Trophoblast cell (in vitro differentiated cells and primary cell): ENCODE measurements around the gene XRCC4.
A peak's percentile ranks its signal among the peaks of the same experiment; 100 is the strongest.

Experiments
- DNase-seq, 2 donors: peaks; one replicate each; pipeline ENCODE4 v3.0.0-alpha.2; 2016
- H2AFZ ChIP-seq: 2 replicates; pipeline ENCODE4 v1.6.1; 2013; ENCODE audit warnings: low read length, moderate library complexity, mild to moderate bottlenecking; ENCODE audit not compliant: insufficient read depth, poor library complexity
- H2AK5ac ChIP-seq: 2 replicates; pipeline ENCODE4 v1.6.1; 2013; ENCODE audit warnings: mild to moderate bottlenecking, low read length
- H2BK120ac ChIP-seq: 2 replicates; pipeline ENCODE4 v1.6.1; 2013; ENCODE audit warnings: low read length, mild to moderate bottlenecking, moderate library complexity; ENCODE audit not compliant: insufficient read depth, poor library complexity
- H2BK12ac ChIP-seq: 2 replicates; pipeline ENCODE4 v1.6.1; 2013; ENCODE audit warnings: mild to moderate bottlenecking, low read length, moderate library complexity
- H2BK5ac ChIP-seq: 2 replicates; pipeline ENCODE4 v1.6.1; 2013; ENCODE audit warnings: low read length, low read depth, moderate library complexity, mild to moderate bottlenecking; ENCODE audit not compliant: poor library complexity
- H3K14ac ChIP-seq: 2 replicates; pipeline ENCODE4 v1.6.1; 2013; ENCODE audit warnings: mild to moderate bottlenecking, low read length
- H3K18ac ChIP-seq: 2 replicates; pipeline ENCODE4 v1.6.1; 2013; ENCODE audit warnings: mild to moderate bottlenecking, low read length
- H3K23ac ChIP-seq: 2 replicates; pipeline ENCODE4 v1.6.1; 2013; ENCODE audit warnings: low read length
- H3K27ac ChIP-seq: 2 replicates; pipeline ENCODE4 v1.5.1; 2013; ENCODE audit warnings: low read depth, mild to moderate bottlenecking, inconsistent platforms, low read length, moderate library complexity
- H3K27me3 ChIP-seq: 2 replicates; pipeline ENCODE4 v1.6.1; 2013; ENCODE audit warnings: inconsistent platforms, mild to moderate bottlenecking, low read length, moderate library complexity; ENCODE audit not compliant: insufficient read depth
- H3K36me3 ChIP-seq, 2 experiments: 1 replicate in 1 of 2; 2 replicates in 1 of 2; pipeline ENCODE4 v1.6.1; 2013; ENCODE audit warnings: low read length in 2 of 2, mild to moderate bottlenecking in 2 of 2, moderate library complexity in 1 of 2; ENCODE audit not compliant: insufficient read depth in 2 of 2, control insufficient read depth in 1 of 2
- H3K4ac ChIP-seq: 2 replicates; pipeline ENCODE4 v1.6.1; 2013; ENCODE audit warnings: low read depth, mild to moderate bottlenecking, low read length, moderate library complexity
- H3K4me1 ChIP-seq, 2 experiments: 1 replicate in 1 of 2; 2 replicates in 1 of 2; pipeline ENCODE4 v1.6.1; 2013; ENCODE audit warnings: low read length in 2 of 2, mild to moderate bottlenecking in 2 of 2, moderate library complexity in 1 of 2; ENCODE audit not compliant: insufficient read depth in 2 of 2, control insufficient read depth in 1 of 2
- H3K4me2 ChIP-seq: 2 replicates; pipeline ENCODE4 v1.6.1; 2013; ENCODE audit warnings: inconsistent platforms, mild to moderate bottlenecking, low read length, moderate library complexity
- H3K4me3 ChIP-seq: 2 replicates; pipeline ENCODE4 v1.5.1; 2013; ENCODE audit warnings: mild to moderate bottlenecking, low read depth, low read length, inconsistent platforms
- H3K79me1 ChIP-seq: one replicate; pipeline ENCODE4 v1.6.1; 2013; ENCODE audit warnings: low read length
- H3K79me2 ChIP-seq: 2 replicates; pipeline ENCODE4 v1.6.1; 2013; ENCODE audit warnings: low read length, mild to moderate bottlenecking; ENCODE audit not compliant: control insufficient read depth, insufficient read depth, poor library complexity
- H3K9ac ChIP-seq: 2 replicates; pipeline ENCODE4 v1.6.1; 2013; ENCODE audit warnings: mild to moderate bottlenecking, low read length
- H3K9me3 ChIP-seq: 2 replicates; pipeline ENCODE4 v1.6.1; 2013; ENCODE audit warnings: low read depth, mild to moderate bottlenecking, control low read depth, inconsistent platforms, low read length; ENCODE audit not compliant: insufficient read depth
- H4K12ac ChIP-seq: 2 replicates; pipeline ENCODE4 v1.6.1; 2013; ENCODE audit warnings: low read depth, mild to moderate bottlenecking, low read length, moderate library complexity
- H4K8ac ChIP-seq: 2 replicates; pipeline ENCODE4 v1.6.1; 2013; ENCODE audit warnings: low read depth, mild to moderate bottlenecking, low read length, moderate library complexity
- H4K91ac ChIP-seq: one replicate; pipeline ENCODE4 v1.6.1; 2013; ENCODE audit warnings: low read depth, mild to moderate bottlenecking, low read length, moderate library complexity
- WGBS: extraction: QIAGEN DNeasy Blood & Tissue Kit; methylation state at CpG from one replicate; pipeline ENCODE4 v1.1.7; 2013; ENCODE audit warnings: missing lambda C conversion rate; ENCODE audit not compliant: insufficient read length, insufficient coverage; ENCODE audit errors: extremely low coverage; 5-methylcytosine and 5-hydroxymethylcytosine counted together

XRCC4 gene

DNA sequence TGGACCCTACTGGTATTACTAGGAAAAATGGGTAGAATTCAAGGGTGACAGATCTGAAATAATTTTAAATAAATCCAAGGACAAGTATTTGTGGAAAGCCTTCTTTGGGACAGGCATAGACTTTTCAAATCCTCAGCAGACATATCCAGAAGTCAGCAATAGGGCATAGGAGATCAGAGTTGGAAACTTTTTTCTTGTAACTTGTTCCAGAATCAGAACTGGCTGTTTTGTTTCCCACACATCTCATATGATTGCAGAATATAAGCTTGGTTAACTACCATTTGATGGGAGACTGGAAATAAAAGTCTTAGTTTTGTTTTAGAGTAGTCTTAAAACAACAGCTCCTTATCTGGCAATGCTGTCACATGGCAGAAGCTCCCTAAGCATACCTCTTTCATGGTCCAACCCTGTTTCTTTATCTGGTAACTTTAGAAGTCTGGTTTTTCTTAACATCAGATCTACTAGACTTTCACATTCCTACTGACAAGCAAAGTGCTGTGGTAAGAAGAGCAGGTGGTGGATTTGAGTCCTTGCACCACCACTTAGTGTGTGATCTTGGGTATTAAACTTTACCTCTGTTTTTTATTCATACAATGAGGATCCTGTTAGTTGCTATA lies 25.1 kb downstream of the XRCC4 start:
- Histone ChIP-seq H3K4me3 (no peak overlapping the region), H4K12ac (no peak overlapping the region), H3K27me3 (no peaks in the 10 kb centered on the region), H2AFZ (no peak overlapping the region), H2BK5ac (no peak overlapping the region), H3K23ac (no peak overlapping the region), H3K9me3 (no peaks in the 10 kb centered on the region), H2BK120ac (no peak overlapping the region), H2BK12ac (no peak overlapping the region), H3K79me2 (no peaks in the 10 kb centered on the region), H3K4me2 (no peak overlapping the region), H3K18ac (no peak overlapping the region), H4K91ac (no peak overlapping the region), H3K4ac (no peak overlapping the region), H3K14ac (no peak overlapping the region), H3K36me3 (no peaks in the 10 kb centered on the region), H2AK5ac (no peak overlapping the region), H3K4me1 (no peaks in the 10 kb centered on the region), H4K8ac (no peak overlapping the region), H3K9ac (no peak overlapping the region), H3K79me1 (no peaks in the 10 kb centered on the region), H3K27ac (peak overlapping the region; percentile 76)
- DNase-seq = peak; percentile 12 to 60

DNA sequence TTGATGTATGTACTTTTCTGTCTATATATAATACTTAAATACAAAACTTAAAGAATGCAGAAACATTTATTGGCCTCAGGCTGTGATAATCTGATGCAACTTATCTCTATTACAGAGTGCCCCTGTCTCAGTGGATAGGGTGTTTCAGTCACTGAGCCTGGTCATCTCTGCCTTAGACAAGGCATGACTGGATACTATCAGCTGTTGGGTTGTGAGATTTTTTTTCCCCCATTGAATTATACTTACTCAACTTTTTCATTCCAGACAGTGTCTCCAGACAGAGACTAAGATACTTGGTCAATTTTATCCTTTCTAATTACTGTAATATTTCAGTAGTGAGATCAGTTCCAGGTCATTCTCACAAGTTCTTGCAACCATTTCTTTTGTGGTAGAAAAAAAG lies 26.7 kb downstream of the XRCC4 start:
- H3K27ac ChIP-seq = no peak overlapping the region
- H3K9ac ChIP-seq = no peak overlapping the region
- H3K36me3 ChIP-seq = no peaks in the 10 kb centered on the region
- H2BK12ac ChIP-seq = no peak overlapping the region
- no peak overlapping the region for H4K12ac ChIP-seq
- no peak overlapping the region for H3K4me2 ChIP-seq
- H3K23ac ChIP-seq = no peak overlapping the region
- no peak overlapping the region for H4K8ac ChIP-seq
- H3K18ac ChIP-seq = no peak overlapping the region
- H2AFZ ChIP-seq = no peak overlapping the region
- no peaks in the 10 kb centered on the region for H3K4me1 ChIP-seq
- DNase-seq = no peak
- H4K91ac ChIP-seq = no peak overlapping the region
- H3K4ac ChIP-seq = no peak overlapping the region
- H3K9me3 ChIP-seq = no peaks in the 10 kb centered on the region
- H3K4me3 ChIP-seq = no peak overlapping the region
- no peaks in the 10 kb centered on the region for H3K79me2 ChIP-seq
- H3K79me1 ChIP-seq = no peaks in the 10 kb centered on the region
- H3K14ac ChIP-seq = no peak overlapping the region
- no peak overlapping the region for H2AK5ac ChIP-seq
- no peak overlapping the region for H2BK120ac ChIP-seq
- no peak overlapping the region for H2BK5ac ChIP-seq
- H3K27me3 ChIP-seq = no peaks in the 10 kb centered on the region

DNA sequence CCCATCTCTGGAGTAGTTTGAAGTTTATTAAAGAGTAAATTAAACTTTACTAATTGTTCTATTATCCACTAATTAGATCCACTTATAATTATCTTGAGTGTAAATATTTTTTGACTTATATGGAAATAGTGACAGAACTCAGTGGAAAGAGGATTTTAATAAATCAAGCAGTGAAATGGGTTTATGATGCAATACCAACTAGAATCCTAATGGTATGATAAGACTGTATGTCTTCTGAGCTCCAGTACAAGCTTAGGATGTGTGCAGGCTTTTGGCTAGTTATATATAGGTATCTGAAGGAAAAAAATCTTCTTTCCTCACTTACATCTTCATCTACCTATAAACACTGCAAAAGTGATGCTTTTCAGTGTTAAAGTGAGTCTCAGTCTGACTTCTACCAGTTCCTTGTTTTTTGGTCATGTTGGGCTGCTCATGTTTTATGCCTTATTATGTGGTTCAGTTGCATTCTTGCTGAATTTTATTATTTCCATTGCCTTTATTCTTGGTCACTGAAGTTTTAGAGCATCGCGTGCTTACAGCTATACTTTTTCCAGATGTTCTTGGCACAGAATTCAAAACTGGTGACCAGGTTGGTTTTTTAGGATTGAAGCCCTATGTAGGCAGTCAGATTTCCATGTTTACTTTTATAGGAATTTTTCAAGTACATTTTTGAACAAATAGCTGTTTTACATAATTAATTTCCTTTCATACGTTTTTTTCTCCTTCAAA lies 30.5 kb downstream of the XRCC4 start:
- H2BK5ac ChIP-seq = no peak overlapping the region
- no CpG with 5 or more reads among the region's 3 CpGs for WGBS
- no peak overlapping the region for H2BK12ac ChIP-seq
- no peaks in the 10 kb centered on the region for H3K4me1 ChIP-seq
- no peak overlapping the region for H3K14ac ChIP-seq
- DNase-seq = no peak
- H3K4me3 ChIP-seq = no peak overlapping the region
- H2AFZ ChIP-seq = no peak overlapping the region
- H3K4ac ChIP-seq = no peak overlapping the region
- no peaks in the 10 kb centered on the region for H3K79me2 ChIP-seq
- no peaks in the 10 kb centered on the region for H3K9me3 ChIP-seq
- H3K27ac ChIP-seq = no peak overlapping the region
- H3K18ac ChIP-seq = no peak overlapping the region
- no peak overlapping the region for H4K91ac ChIP-seq
- no peaks in the 10 kb centered on the region for H3K27me3 ChIP-seq
- H2BK120ac ChIP-seq = no peak overlapping the region
- no peak overlapping the region for H3K4me2 ChIP-seq
- no peak overlapping the region for H3K23ac ChIP-seq
- H3K9ac ChIP-seq = no peak overlapping the region
- H3K79me1 ChIP-seq = no peaks in the 10 kb centered on the region
- no peak overlapping the region for H2AK5ac ChIP-seq
- H3K36me3 ChIP-seq = no peaks in the 10 kb centered on the region
- no peak overlapping the region for H4K8ac ChIP-seq
- no peak overlapping the region for H4K12ac ChIP-seq

DNA sequence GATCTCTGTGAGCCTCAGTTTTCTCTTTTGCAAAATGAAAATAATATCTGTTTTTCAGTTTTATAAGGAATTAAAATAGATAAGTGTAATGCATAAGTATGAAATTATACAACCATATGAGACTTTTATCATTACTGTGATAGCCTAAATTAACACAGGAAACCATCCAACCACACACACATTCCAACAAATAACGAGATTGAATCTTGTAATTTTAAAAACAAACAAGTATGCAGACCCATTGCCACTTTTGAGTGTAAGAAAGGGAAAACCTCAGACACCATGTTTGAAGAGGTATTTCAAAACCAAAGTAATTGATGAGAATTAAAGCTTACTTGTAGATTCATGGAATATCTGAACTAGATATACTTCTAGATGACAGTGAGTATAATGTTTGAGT lies 32.0 kb downstream of the XRCC4 start:
- DNase-seq = no peak
- H2BK12ac ChIP-seq = no peak overlapping the region
- no peak overlapping the region for H4K8ac ChIP-seq

More for the DNA sequence above, 32.0 kb downstream of the XRCC4 start:
- no peak overlapping the region for H3K18ac ChIP-seq
- no peaks in the 10 kb centered on the region for H3K27me3 ChIP-seq
- H3K4me2 ChIP-seq = no peak overlapping the region
- no peak overlapping the region for H3K4ac ChIP-seq
- WGBS = no CpG with 5 or more reads among the region's 1 CpG
- no peaks in the 10 kb centered on the region for H3K4me1 ChIP-seq
- H2BK5ac ChIP-seq = no peak overlapping the region
- no peak overlapping the region for H2AFZ ChIP-seq
- H3K36me3 ChIP-seq = peaks cover 4% of the 10 kb centered on the region in 2 experiments
- H4K12ac ChIP-seq = no peak overlapping the region
- no peak overlapping the region for H2BK120ac ChIP-seq
- no peak overlapping the region for H3K14ac ChIP-seq
- H3K27ac ChIP-seq = no peak overlapping the region
- H3K23ac ChIP-seq = no peak overlapping the region
- no peak overlapping the region for H3K9ac ChIP-seq
- H3K9me3 ChIP-seq = peaks cover 4% of the 10 kb centered on the region
- H3K4me3 ChIP-seq = no peak overlapping the region
- no peaks in the 10 kb centered on the region for H3K79me1 ChIP-seq
- no peak overlapping the region for H4K91ac ChIP-seq
- no peaks in the 10 kb centered on the region for H3K79me2 ChIP-seq
- H2AK5ac ChIP-seq = no peak overlapping the region
